ENCODE measurements around the gene AMER3.

DNA sequence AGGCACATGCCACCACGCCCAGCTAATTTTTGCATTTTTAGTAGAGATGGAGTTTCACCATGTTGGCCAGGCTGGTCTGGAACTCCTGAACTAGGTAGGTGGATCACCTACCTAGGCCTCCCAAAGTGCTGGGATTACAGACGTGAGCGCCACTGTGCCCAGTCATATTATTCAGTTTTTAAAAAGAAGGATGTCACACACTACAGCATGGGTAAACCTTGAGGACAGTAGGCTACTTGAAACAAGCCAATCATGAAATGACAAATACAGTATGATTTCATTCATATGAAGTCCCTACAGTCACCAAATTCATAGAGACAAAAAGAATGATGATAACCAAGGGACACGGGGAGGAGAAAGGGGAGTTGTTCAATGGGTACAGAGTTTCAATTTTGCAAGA lies 50.3 kb downstream of the AMER3 start:
- TF ChIP-seq CTCF (conservative IDR thresholded peaks at IDR 0.05; ENCODE audit: low read depth in 2 of 2) (no peak), REST (IDR thresholded peaks at IDR 0.05; ENCODE audit: unreplicated experiment) (no peak), EZH2phosphoT487 (IDR thresholded peaks at IDR 0.05; ENCODE audit: unreplicated experiment) (no peak), EZH2 (IDR thresholded peaks at IDR 0.05; ENCODE audit: low read depth, unreplicated experiment) (no peak), POLR2AphosphoS5 (IDR thresholded peaks at IDR 0.05; ENCODE audit: low read depth) (no peak), ETS1 (IDR thresholded peaks at IDR 0.05) (no peak), STAT1 (IDR thresholded peaks at IDR 0.05; ENCODE audit: unreplicated experiment) (no peak)
